ENCODE measurements around the gene MLH1.

MLH1 gene

DNA sequence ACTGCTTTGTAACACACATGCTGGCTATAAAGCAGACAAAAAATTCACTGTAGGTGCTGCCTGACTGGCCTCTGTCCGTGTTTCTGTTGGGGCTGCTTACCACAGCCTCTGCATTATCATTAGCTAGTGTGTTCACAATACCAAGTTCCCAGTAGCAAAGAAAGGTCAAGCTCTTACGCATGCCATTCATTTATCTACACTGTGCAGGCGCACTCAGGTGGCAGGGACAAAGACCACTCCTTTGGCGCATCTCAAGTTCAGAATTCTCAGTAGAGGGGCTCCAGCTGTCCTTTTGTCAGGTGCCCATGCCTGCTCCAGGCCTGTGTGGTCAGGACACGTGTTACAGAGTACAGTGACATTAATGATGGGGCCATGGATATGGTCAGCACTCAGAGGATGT lies 22.3 kb downstream of the MLH1 start:
- H3K4me2 ChIP-seq (ENCODE audit: low read length): no peak overlapping the region
- no peaks in the 10 kb centered on the region for H3K27me3 ChIP-seq (ENCODE audit: insufficient read depth, low read length)
- H3K36me3 ChIP-seq (ENCODE audit: insufficient read depth, low read length): peaks cover 89% of the 10 kb centered on the region
- no peaks in the 10 kb centered on the region for H3K9me2 ChIP-seq (ENCODE audit: low read depth, low read length)
- no peaks in the 10 kb centered on the region for H3K79me2 ChIP-seq (ENCODE audit: insufficient read depth, low read length)
- H3K4me3 ChIP-seq (ENCODE audit: low read depth, low read length, poor library complexity, severe bottlenecking): no peak overlapping the region
- no peak overlapping the region for H3K9ac ChIP-seq (ENCODE audit: low read length)
- H3K9me3 ChIP-seq (ENCODE audit: low read length): no peaks in the 10 kb centered on the region
- H4K20me1 ChIP-seq (ENCODE audit: insufficient read depth, low read length): no peaks in the 10 kb centered on the region
- H2AFZ ChIP-seq (ENCODE audit: low read length): no peak overlapping the region
- no peak overlapping the region for H3K27ac ChIP-seq (ENCODE audit: low read depth, low read length, poor library complexity, severe bottlenecking)
- no peaks in the 10 kb centered on the region for H3K4me1 ChIP-seq (ENCODE audit: insufficient read depth, low read length, severe bottlenecking)
- H3F3A ChIP-seq (ENCODE audit: insufficient read depth, low read length): no peaks in the 10 kb centered on the region
- TF ChIP-seq, protein P1, sequence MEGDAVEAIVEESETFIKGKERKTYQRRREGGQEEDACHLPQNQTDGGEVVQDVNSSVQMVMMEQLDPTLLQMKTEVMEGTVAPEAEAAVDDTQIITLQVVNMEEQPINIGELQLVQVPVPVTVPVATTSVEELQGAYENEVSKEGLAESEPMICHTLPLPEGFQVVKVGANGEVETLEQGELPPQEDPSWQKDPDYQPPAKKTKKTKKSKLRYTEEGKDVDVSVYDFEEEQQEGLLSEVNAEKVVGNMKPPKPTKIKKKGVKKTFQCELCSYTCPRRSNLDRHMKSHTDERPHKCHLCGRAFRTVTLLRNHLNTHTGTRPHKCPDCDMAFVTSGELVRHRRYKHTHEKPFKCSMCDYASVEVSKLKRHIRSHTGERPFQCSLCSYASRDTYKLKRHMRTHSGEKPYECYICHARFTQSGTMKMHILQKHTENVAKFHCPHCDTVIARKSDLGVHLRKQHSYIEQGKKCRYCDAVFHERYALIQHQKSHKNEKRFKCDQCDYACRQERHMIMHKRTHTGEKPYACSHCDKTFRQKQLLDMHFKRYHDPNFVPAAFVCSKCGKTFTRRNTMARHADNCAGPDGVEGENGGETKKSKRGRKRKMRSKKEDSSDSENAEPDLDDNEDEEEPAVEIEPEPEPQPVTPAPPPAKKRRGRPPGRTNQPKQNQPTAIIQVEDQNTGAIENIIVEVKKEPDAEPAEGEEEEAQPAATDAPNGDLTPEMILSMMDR (IDR thresholded peaks at IDR 0.05; ENCODE audit: low read length): no peak
- TF ChIP-seq EZH2 (IDR thresholded peaks at IDR 0.05; ENCODE audit: borderline replicate concordance, low read length): no peak

DNA sequence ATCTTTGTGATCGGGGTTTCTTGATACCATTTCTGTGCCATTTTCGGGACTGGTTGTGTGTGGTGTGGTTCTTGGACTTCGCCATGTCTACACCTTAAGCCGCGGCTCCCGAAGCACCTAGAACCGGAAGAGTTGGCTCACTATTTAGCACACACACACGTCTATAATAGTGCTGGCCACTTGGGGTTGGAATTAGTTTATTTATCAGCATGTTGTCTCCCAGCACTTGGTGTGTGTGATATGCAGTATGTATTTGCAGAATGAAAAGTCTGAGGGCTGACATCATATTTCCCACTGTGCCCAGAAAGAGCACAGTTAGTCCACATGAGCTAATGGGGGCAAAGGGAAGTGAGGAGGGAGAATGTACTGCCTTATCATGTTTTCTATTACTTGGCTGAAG lies 23.6 kb downstream of the MLH1 start:
- H3K4me3 ChIP-seq (ENCODE audit: low read depth, low read length, poor library complexity, severe bottlenecking): no peak overlapping the region
- H3K9me3 ChIP-seq (ENCODE audit: low read length): no peaks in the 10 kb centered on the region
- no peaks in the 10 kb centered on the region for H3K9me2 ChIP-seq (ENCODE audit: low read depth, low read length)
- no peaks in the 10 kb centered on the region for H3K4me1 ChIP-seq (ENCODE audit: insufficient read depth, low read length, severe bottlenecking)
- H3K9ac ChIP-seq (ENCODE audit: low read length): no peak overlapping the region
- H2AFZ ChIP-seq (ENCODE audit: low read length): no peak overlapping the region
- H3K79me2 ChIP-seq (ENCODE audit: insufficient read depth, low read length): no peaks in the 10 kb centered on the region
- H3F3A ChIP-seq (ENCODE audit: insufficient read depth, low read length): no peaks in the 10 kb centered on the region
- no peaks in the 10 kb centered on the region for H3K27me3 ChIP-seq (ENCODE audit: insufficient read depth, low read length)
- H3K36me3 ChIP-seq (ENCODE audit: insufficient read depth, low read length): peaks cover 92% of the 10 kb centered on the region
- TF ChIP-seq EZH2 (IDR thresholded peaks at IDR 0.05; ENCODE audit: borderline replicate concordance, low read length): no peak
- TF ChIP-seq, protein P1 (IDR thresholded peaks at IDR 0.05; ENCODE audit: low read length): no peak
- H4K20me1 ChIP-seq (ENCODE audit: insufficient read depth, low read length): no peaks in the 10 kb centered on the region
- no peak overlapping the region for H3K27ac ChIP-seq (ENCODE audit: low read depth, low read length, poor library complexity, severe bottlenecking)
- no peak overlapping the region for H3K4me2 ChIP-seq (ENCODE audit: low read length)

DNA sequence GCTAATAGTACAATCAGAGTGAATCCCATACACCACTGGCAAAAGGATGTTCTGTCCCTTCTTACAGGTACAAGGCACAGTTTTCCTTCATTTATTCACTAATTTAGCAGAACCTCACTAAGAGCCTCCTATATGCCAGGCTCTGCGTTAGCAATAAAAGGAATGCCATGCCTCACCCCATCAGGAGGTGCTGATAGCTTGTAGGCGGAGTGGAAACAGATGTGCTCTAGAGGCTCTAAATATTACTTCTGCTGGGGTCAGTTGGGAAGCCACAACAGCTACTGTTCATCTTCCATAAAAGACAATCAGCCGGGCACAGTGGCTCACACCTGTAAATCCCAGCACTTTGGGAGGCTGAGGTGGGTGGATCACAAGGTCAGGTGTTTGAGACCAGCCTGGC lies 24.4 kb downstream of the MLH1 start:
- H3K4me2 ChIP-seq (ENCODE audit: low read length): no peak overlapping the region
- no peaks in the 10 kb centered on the region for H3K9me3 ChIP-seq (ENCODE audit: low read length)
- no peak overlapping the region for H2AFZ ChIP-seq (ENCODE audit: low read length)
- no peak overlapping the region for H3K4me3 ChIP-seq (ENCODE audit: low read depth, low read length, poor library complexity, severe bottlenecking)
- no peak overlapping the region for H3K9ac ChIP-seq (ENCODE audit: low read length)
- H4K20me1 ChIP-seq (ENCODE audit: insufficient read depth, low read length): no peaks in the 10 kb centered on the region
- no peaks in the 10 kb centered on the region for H3K4me1 ChIP-seq (ENCODE audit: insufficient read depth, low read length, severe bottlenecking)
- peaks cover 92% of the 10 kb centered on the region for H3K36me3 ChIP-seq (ENCODE audit: insufficient read depth, low read length)
- TF ChIP-seq EZH2 (IDR thresholded peaks at IDR 0.05; ENCODE audit: borderline replicate concordance, low read length): no peak
- H3K79me2 ChIP-seq (ENCODE audit: insufficient read depth, low read length): no peaks in the 10 kb centered on the region
- no peak overlapping the region for H3K27ac ChIP-seq (ENCODE audit: low read depth, low read length, poor library complexity, severe bottlenecking)
- no peaks in the 10 kb centered on the region for H3F3A ChIP-seq (ENCODE audit: insufficient read depth, low read length)
- H3K9me2 ChIP-seq (ENCODE audit: low read depth, low read length): no peaks in the 10 kb centered on the region
- H3K27me3 ChIP-seq (ENCODE audit: insufficient read depth, low read length): no peaks in the 10 kb centered on the region

DNA sequence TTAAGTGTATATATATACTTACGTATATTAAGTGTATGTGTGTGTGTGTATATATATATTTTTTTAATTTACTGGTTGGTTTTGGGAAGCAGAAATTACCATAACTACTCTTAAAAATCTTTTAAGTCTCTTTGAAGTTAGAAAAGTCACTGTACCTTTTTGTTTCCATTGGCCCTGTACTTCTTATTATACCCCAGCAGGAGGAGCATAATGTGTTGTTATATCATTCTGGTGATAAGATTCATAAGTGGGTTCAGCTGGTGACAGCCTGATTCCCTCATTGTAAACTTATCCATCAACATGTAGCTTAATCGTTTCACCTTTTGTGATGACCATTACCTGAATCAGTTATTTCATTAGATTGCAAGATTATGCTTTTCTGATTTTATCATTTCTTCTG lies 30.8 kb downstream of the MLH1 start:
- Histone ChIP-seq H2AFZ (ENCODE audit: low read length) (no peak overlapping the region), H3K4me2 (ENCODE audit: low read length) (no peak overlapping the region), H3K27ac (ENCODE audit: low read depth, low read length, poor library complexity, severe bottlenecking) (no peak overlapping the region), H3K9me2 (ENCODE audit: low read depth, low read length) (no peaks in the 10 kb centered on the region), H4K20me1 (ENCODE audit: insufficient read depth, low read length) (no peaks in the 10 kb centered on the region), H3K4me3 (ENCODE audit: low read depth, low read length, poor library complexity, severe bottlenecking) (no peak overlapping the region), H3K9me3 (ENCODE audit: low read length) (no peaks in the 10 kb centered on the region), H3K36me3 (ENCODE audit: insufficient read depth, low read length) (peaks cover 91% of the 10 kb centered on the region), H3K79me2 (ENCODE audit: insufficient read depth, low read length) (no peaks in the 10 kb centered on the region), H3F3A (ENCODE audit: insufficient read depth, low read length) (no peaks in the 10 kb centered on the region), H3K4me1 (ENCODE audit: insufficient read depth, low read length, severe bottlenecking) (no peaks in the 10 kb centered on the region), H3K9ac (ENCODE audit: low read length) (no peak overlapping the region), H3K27me3 (ENCODE audit: insufficient read depth, low read length) (no peaks in the 10 kb centered on the region)
- no peak for TF ChIP-seq EZH2 (IDR thresholded peaks at IDR 0.05; ENCODE audit: borderline replicate concordance, low read length)
- TF ChIP-seq, protein P1 (IDR thresholded peaks at IDR 0.05; ENCODE audit: low read length): peak; percentile 35; the same call in 1 of the 2 replicates
